H9 (cell line): ENCODE results near the gene NSG1. TPM values are rescaled to one million over a fixed set of nuclear protein-coding genes. Genes with fewer than 3 reads are reported as not detected.

Source experiments
- DNase-seq: peaks from one replicate; pipeline ENCODE4 v3.0.0-alpha.2; 2017
- H2AFZ ChIP-seq: one replicate; pipeline ENCODE4 v1.6.1; 2013; ENCODE audit warnings: mild to moderate bottlenecking, low read length, control low read depth, moderate library complexity
- H2AK5ac ChIP-seq: 2 replicates; pipeline ENCODE4 v1.6.1; 2013; ENCODE audit warnings: low read length, control low read depth, mixed read lengths; ENCODE audit not compliant: insufficient read length
- H2BK120ac ChIP-seq: one replicate; pipeline ENCODE4 v1.6.1; 2013; ENCODE audit warnings: low read depth, mild to moderate bottlenecking, low read length, control low read depth, inconsistent platforms; ENCODE audit not compliant: poor library complexity, severe bottlenecking
- H2BK12ac ChIP-seq: 2 replicates; pipeline ENCODE4 v1.6.1; 2013; ENCODE audit warnings: low read length, control low read depth, mixed read lengths, low read depth; ENCODE audit not compliant: insufficient read length
- H2BK15ac ChIP-seq: 2 replicates; pipeline ENCODE4 v1.6.1; 2013; ENCODE audit warnings: low read depth, low read length, control low read depth
- H2BK20ac ChIP-seq: one replicate; pipeline ENCODE4 v1.6.1; 2013; ENCODE audit warnings: low read depth, mild to moderate bottlenecking, low read length, control low read depth, inconsistent platforms; ENCODE audit not compliant: poor library complexity, severe bottlenecking
- H2BK5ac ChIP-seq: 2 replicates; pipeline ENCODE4 v1.6.1; 2013; ENCODE audit warnings: low read length, control low read depth, mixed read lengths; ENCODE audit not compliant: insufficient read length
- H3K14ac ChIP-seq: 2 replicates; pipeline ENCODE4 v1.6.1; 2013; ENCODE audit warnings: low read length, control low read depth; ENCODE audit not compliant: insufficient read depth
- H3K18ac ChIP-seq: 2 replicates; pipeline ENCODE4 v1.6.1; 2013; ENCODE audit warnings: low read depth, mild to moderate bottlenecking, mixed read lengths, low read length, control low read depth; ENCODE audit not compliant: insufficient read length
- H3K23ac ChIP-seq: 2 replicates; pipeline ENCODE4 v1.6.1; 2013; ENCODE audit warnings: low read length, control low read depth, mixed read lengths, low read depth; ENCODE audit not compliant: insufficient read length
- H3K23me2 ChIP-seq: 2 replicates; pipeline ENCODE4 v1.6.1; 2013; ENCODE audit warnings: low read depth, mild to moderate bottlenecking, mixed read lengths, low read length, control low read depth; ENCODE audit not compliant: insufficient read length, poor library complexity, severe bottlenecking
- H3K27ac ChIP-seq: 2 replicates; pipeline ENCODE4 v1.5.1; 2013; ENCODE audit warnings: low read length, control low read depth, mixed read lengths, low read depth; ENCODE audit not compliant: insufficient read length
- H3K27me3 ChIP-seq: 2 replicates; pipeline ENCODE4 v1.6.1; 2013; ENCODE audit warnings: low read length, control low read depth, inconsistent platforms; ENCODE audit not compliant: insufficient read depth
- H3K4ac ChIP-seq: 2 replicates; pipeline ENCODE4 v1.6.1; 2013; ENCODE audit warnings: low read depth, mild to moderate bottlenecking, control low read depth, inconsistent platforms, low read length, moderate library complexity
- H3K4me1 ChIP-seq: 2 replicates; pipeline ENCODE4 v1.6.1; 2013; ENCODE audit warnings: low read length, control low read depth, inconsistent platforms; ENCODE audit not compliant: insufficient read depth
- H3K4me2 ChIP-seq: 2 replicates; pipeline ENCODE4 v1.6.1; 2013; ENCODE audit warnings: low read length, control low read depth, mixed read lengths; ENCODE audit not compliant: insufficient read length, insufficient read depth
- H3K56ac ChIP-seq: 2 replicates; pipeline ENCODE4 v1.6.1; 2013; ENCODE audit warnings: low read depth, mild to moderate bottlenecking, mixed read lengths, low read length, control low read depth; ENCODE audit not compliant: insufficient read length
- H3K79me1 ChIP-seq: 2 replicates; pipeline ENCODE4 v1.6.1; 2013; ENCODE audit warnings: low read depth, mild to moderate bottlenecking, moderate library complexity, low read length, control low read depth, inconsistent platforms; ENCODE audit not compliant: insufficient read depth, poor library complexity, severe bottlenecking
- H3K79me2 ChIP-seq: 2 replicates; pipeline ENCODE4 v1.6.1; 2013; ENCODE audit warnings: low read length, control low read depth, inconsistent platforms; ENCODE audit not compliant: insufficient read depth
- H3K9ac ChIP-seq: 2 replicates; pipeline ENCODE4 v1.6.1; 2013; ENCODE audit warnings: low read length, control low read depth, mixed read lengths; ENCODE audit not compliant: insufficient read length; ENCODE audit errors: extremely low read depth
- H3K9me3 ChIP-seq: one replicate; pipeline ENCODE4 v1.6.1; 2013; ENCODE audit warnings: low read depth, low read length, inconsistent platforms; ENCODE audit not compliant: control insufficient read depth
- H3T11ph ChIP-seq: one replicate; pipeline ENCODE4 v1.6.1; 2013; ENCODE audit warnings: mild to moderate bottlenecking, low read length, control low read depth, inconsistent platforms
- H4K20me1 ChIP-seq: one replicate; pipeline ENCODE4 v1.6.1; 2013; ENCODE audit not compliant: control insufficient read depth, insufficient read length, insufficient read depth
- H4K5ac ChIP-seq: 2 replicates; pipeline ENCODE4 v1.6.1; 2013; ENCODE audit warnings: low read depth, mild to moderate bottlenecking, mixed read lengths, low read length, control low read depth; ENCODE audit not compliant: insufficient read length
- H4K8ac ChIP-seq: replicated peaks from 2 replicates; pipeline ENCODE4 v1.6.1; 2013; ENCODE audit warnings: low read length, control low read depth, mixed read lengths, low read depth; ENCODE audit not compliant: insufficient read length
- H4K91ac ChIP-seq: 2 replicates; pipeline ENCODE4 v1.6.1; 2013; ENCODE audit warnings: low read depth, mild to moderate bottlenecking, moderate library complexity, mixed read lengths, low read length, control low read depth; ENCODE audit not compliant: insufficient read length
- H3K27ac Mint-ChIP-seq, 3 experiments: 2 replicates in 2 of 3; 3 replicates in 1 of 3; pipeline ENCODE4 v1.8.0; 2020 to 2021; ENCODE audit warnings: mixed read lengths in 3 of 3, mild to moderate bottlenecking in 1 of 3, moderate library complexity in 1 of 3
- H3K27me3 Mint-ChIP-seq: 2 replicates; pipeline ENCODE4 v1.8.0; 2021; ENCODE audit warnings: low read depth, mild to moderate bottlenecking, moderate library complexity, mixed read lengths
- H3K36me3 Mint-ChIP-seq, 3 experiments: 2 replicates in 2 of 3; 3 replicates in 1 of 3; pipeline ENCODE4 v1.8.0; 2020 to 2021; ENCODE audit warnings: low read depth in 3 of 3, mixed read lengths in 3 of 3; ENCODE audit not compliant: insufficient read depth in 1 of 3
- H3K4me1 Mint-ChIP-seq, 2 experiments: 2 replicates each; pipeline ENCODE4 v1.8.0; 2020; ENCODE audit warnings: mixed read lengths in 2 of 2
- H3K4me3 Mint-ChIP-seq, 2 experiments: 2 replicates in 1 of 2; 3 replicates in 1 of 2; pipeline ENCODE4 v1.8.0; 2020 to 2021; ENCODE audit warnings: mild to moderate bottlenecking in 2 of 2, mixed read lengths in 2 of 2, moderate library complexity in 1 of 2
- H3K9me3 Mint-ChIP-seq, 2 experiments: 2 replicates in 1 of 2; 3 replicates in 1 of 2; pipeline ENCODE4 v1.8.0; 2020; ENCODE audit warnings: mild to moderate bottlenecking in 2 of 2, mixed read lengths in 2 of 2, moderate library complexity in 1 of 2
- CTCF ChIP-seq: fragments of 200-600 bp; sonication (generic); conservative IDR thresholded peaks from 3 replicates; pipeline ENCODE4 v1.8.0; 2021; ENCODE audit warnings: antibody characterized with exemption, mild to moderate bottlenecking
- WGBS: extraction: QIAGEN DNeasy Blood & Tissue Kit; methylation state at CpG from one replicate; pipeline ENCODE4 v1.1.7; 2013; ENCODE audit warnings: missing lambda C conversion rate, low lambda C conversion rate, mixed read lengths; ENCODE audit not compliant: insufficient read length; ENCODE audit errors: extremely low coverage; 5-methylcytosine and 5-hydroxymethylcytosine counted together
- total RNA-seq: library from RNA; stranded (reverse); gene quantifications from 2 replicates; pipeline ENCODE4 v1.2.1, GENCODE V29; 2021

NSG1 gene
- total RNA-seq, 1 experiment from 2014 or later = 9.3 TPM

- Histone ChIP-seq H3K14ac (no peak overlapping the region), H4K5ac (no peak overlapping the region), H3K18ac (no peak overlapping the region), H3K23me2 (no peaks in the 10 kb centered on the region), H4K91ac (no peak overlapping the region), H3K9me3 (no peaks in the 10 kb centered on the region), H2BK12ac (no peak overlapping the region), H2BK5ac (no peak overlapping the region), H3K79me2 (no peaks in the 10 kb centered on the region), H4K20me1 (no peaks in the 10 kb centered on the region), H3K4ac (no peak overlapping the region), H3T11ph (no peak overlapping the region), H3K4me1 (no peaks in the 10 kb centered on the region), H4K8ac (no peak overlapping the region), H3K27me3 (no peaks in the 10 kb centered on the region), H2AK5ac (no peak overlapping the region), H2BK20ac (no peak overlapping the region), H3K23ac (no peak overlapping the region), H3K9ac (no peak overlapping the region), H3K56ac (no peak overlapping the region), H2BK120ac (no peak overlapping the region), H3K27ac (no peak overlapping the region), H2AFZ (no peak overlapping the region), H3K4me2 (no peak overlapping the region), H3K79me1 (no peaks in the 10 kb centered on the region), H2BK15ac (no peak overlapping the region)
- no peak overlapping the region; a peak in 1 of 7 replicates for H3K27ac Mint-ChIP-seq
- peaks cover 40% of the 10 kb centered on the region for H3K27me3 Mint-ChIP-seq
- H3K9me3 Mint-ChIP-seq = no peaks in the 10 kb centered on the region; a peak in 1 of 5 replicates
- H3K4me1 Mint-ChIP-seq = no peaks in the 10 kb centered on the region; a peak in 1 of 4 replicates
- H3K36me3 Mint-ChIP-seq = no peaks in the 10 kb centered on the region
- no CpG with 5 or more reads among the region's 11 CpGs for WGBS
- H3K4me3 Mint-ChIP-seq = no peak overlapping the region
- no peak for DNase-seq
- no peak for TF ChIP-seq CTCF
Observed at GRCh38 chr4:4338210-4339001, 48.5 kb upstream of the NSG1 start.
